SK-N-SH treated with all-trans-retinoic acid at 6 μM for 48 hours (cell line): ENCODE data around the gene FICD.

ENCODE experiments used
- ARNTL ChIP-seq: fragments of 450-650 bp; formaldehyde crosslinking; IDR thresholded peaks from 2 replicates; pipeline ENCODE4 v1.5.0; 2020; ENCODE audit warnings: low read depth, mild to moderate bottlenecking, moderate library complexity, borderline replicate concordance
- BACH2 ChIP-seq: fragments of 250-450 bp; sonication (Bioruptor Pico); IDR thresholded peaks from 2 replicates; pipeline ENCODE4 v1.9.0; 2021; ENCODE audit warnings: mild to moderate bottlenecking, borderline replicate concordance
- CREB5 ChIP-seq: fragments of 250-450 bp; sonication (Bioruptor Pico); IDR thresholded peaks from 2 replicates; pipeline ENCODE4 v1.5.1; 2020; ENCODE audit warnings: low read depth, mild to moderate bottlenecking, moderate library complexity
- ESRRG ChIP-seq: fragments of 250-450 bp; sonication (Bioruptor Pico); IDR thresholded peaks from 2 replicates; pipeline ENCODE4 v1.6.1; 2021; ENCODE audit warnings: mild to moderate bottlenecking
- PATZ1 ChIP-seq: fragments of 250-450 bp; sonication (Bioruptor Pico); IDR thresholded peaks from 2 replicates; pipeline ENCODE4 v1.8.0; 2020; ENCODE audit warnings: mild to moderate bottlenecking, moderate library complexity, borderline replicate concordance
- POU6F1 ChIP-seq: fragments of 250-450 bp; sonication (Bioruptor Pico); IDR thresholded peaks from 2 replicates; pipeline ENCODE4 v1.8.0; 2021; ENCODE audit warnings: low read depth, mild to moderate bottlenecking, moderate library complexity, borderline replicate concordance
- PPARA ChIP-seq: fragments of 250-450 bp; sonication (Bioruptor Pico); IDR thresholded peaks from 2 replicates; pipeline ENCODE4 v1.5.0; 2020; ENCODE audit warnings: mild to moderate bottlenecking, borderline replicate concordance
- SNAI2 ChIP-seq: fragments of 250-450 bp; sonication (Bioruptor Pico); IDR thresholded peaks from 2 replicates; pipeline ENCODE4 v1.5.0; 2020; ENCODE audit warnings: mild to moderate bottlenecking, moderate library complexity
- TOX ChIP-seq: fragments of 250-450 bp; sonication (Bioruptor Pico); IDR thresholded peaks from 2 replicates; pipeline ENCODE4 v1.8.0; 2021; ENCODE audit warnings: mild to moderate bottlenecking, moderate library complexity, borderline replicate concordance
- ZFP30 ChIP-seq: fragments of 450-650 bp; formaldehyde crosslinking; IDR thresholded peaks from 2 replicates; pipeline ENCODE4 v1.5.0; 2022; ENCODE audit warnings: mild to moderate bottlenecking, moderate library complexity

- TF ChIP-seq ARNTL (CRISPR knock-in tag) (no peak), PATZ1 (CRISPR knock-in tag) (no peak), TOX (CRISPR knock-in tag) (no peak), POU6F1 (CRISPR knock-in tag) (no peak), PPARA (CRISPR knock-in tag) (no peak), SNAI2 (CRISPR knock-in tag) (no peak), CREB5 (CRISPR knock-in tag) (no peak), BACH2 (CRISPR knock-in tag) (no peak), ZFP30 (no peak), ESRRG (CRISPR knock-in tag) (no peak)
These were observed 30.6 kb upstream of the FICD start for GRCh38 chr12:108484431-108484830.
